Measurements from ENCODE around the gene ZNF2. TPM values are rescaled to one million over a fixed set of nuclear protein-coding genes. Genes with fewer than 3 reads are reported as not detected.
A peak's percentile ranks its signal among the peaks of the same experiment; 100 is the strongest.

ZNF2 gene
- total RNA-seq, 2 donors from 2014 or later: 2.9 to 4.1 TPM

- no peak for DNase-seq
- H3K27me3 Mint-ChIP-seq (ENCODE audit: insufficient read depth): no peaks in the 10 kb centered on the region
- Histone ChIP-seq H3K4me1 (ENCODE audit: control insufficient read depth, insufficient read depth, low read length) (no peaks in the 10 kb centered on the region), H3K36me3 (ENCODE audit: control insufficient read depth, insufficient read depth, low read length) (peaks cover 90% of the 10 kb centered on the region), H3K27me3 (ENCODE audit: control insufficient read depth, insufficient read depth, low read length, poor library complexity, severe bottlenecking) (no peaks in the 10 kb centered on the region), H3K9ac (ENCODE audit: extremely low read depth, low read length, poor library complexity, severe bottlenecking) (no peak overlapping the region), H3K27ac (ENCODE audit: low read depth, low read length) (no peak overlapping the region), H3K9me3 (ENCODE audit: control insufficient read depth, low read length) (peaks cover 100% of the 10 kb centered on the region), H3K4me3 (ENCODE audit: low read length) (peak overlapping the region; percentile 69)
- peaks cover 97% of the 10 kb centered on the region for H3K9me3 Mint-ChIP-seq
- no peaks in the 10 kb centered on the region for H3K4me1 Mint-ChIP-seq
- H3K4me3 Mint-ChIP-seq: no peak overlapping the region
- TF ChIP-seq CTCF (conservative IDR thresholded peaks at IDR 0.05): no peak
- H3K36me3 Mint-ChIP-seq (ENCODE audit: low read depth): peaks cover 97% of the 10 kb centered on the region
- no peak overlapping the region for H3K27ac Mint-ChIP-seq
- 91 to 97% methylated on average over 4 to 6 of the region's 6 CpGs for WGBS, 2 experiments (ENCODE audit: insufficient coverage in 1 of 2, insufficient read length in 1 of 2)
These were observed 16.1 kb upstream of the ZNF2 start for GRCh38 chr2:95149397-95149984.

- H3K9ac ChIP-seq (ENCODE audit: extremely low read depth, low read length, poor library complexity, severe bottlenecking): no peak overlapping the region
- Mint-ChIP-seq H3K27ac (no peak overlapping the region), H3K36me3 (ENCODE audit: low read depth) (peaks cover 47% of the 10 kb centered on the region), H3K27me3 (ENCODE audit: insufficient read depth) (peaks cover 4% of the 10 kb centered on the region), H3K4me1 (peaks cover 8% of the 10 kb centered on the region), H3K9me3 (peaks cover 9% of the 10 kb centered on the region), H3K4me3 (peak overlapping the region; percentile 75)
- H3K4me1 ChIP-seq (ENCODE audit: control insufficient read depth, insufficient read depth, low read length): no peaks in the 10 kb centered on the region
- 86 to 98% methylated on average over 7 to 10 of the region's 10 CpGs for WGBS, 2 experiments (ENCODE audit: insufficient coverage in 1 of 2, insufficient read length in 1 of 2)
- peaks cover 31% of the 10 kb centered on the region for H3K36me3 ChIP-seq (ENCODE audit: control insufficient read depth, insufficient read depth, low read length)
- peaks cover 36% of the 10 kb centered on the region for H3K9me3 ChIP-seq (ENCODE audit: control insufficient read depth, low read length)
- H3K27ac ChIP-seq (ENCODE audit: low read depth, low read length): no peak overlapping the region
- no peak for TF ChIP-seq CTCF (conservative IDR thresholded peaks at IDR 0.05)
- no peaks in the 10 kb centered on the region for H3K27me3 ChIP-seq (ENCODE audit: control insufficient read depth, insufficient read depth, low read length, poor library complexity, severe bottlenecking)
- DNase-seq: no peak
- H3K4me3 ChIP-seq (ENCODE audit: low read length): peak overlapping the region; percentile 85
These were observed 7.2 kb upstream of the ZNF2 start for GRCh38 chr2:95158441-95158840.

GRCh38 chr2:95158891-95159619 is 6.6 kb upstream of the ZNF2 start:
- Mint-ChIP-seq H3K9me3 (peaks cover 5% of the 10 kb centered on the region), H3K27me3 (ENCODE audit: insufficient read depth) (peaks cover 4% of the 10 kb centered on the region), H3K27ac (no peak overlapping the region), H3K36me3 (ENCODE audit: low read depth) (peaks cover 41% of the 10 kb centered on the region), H3K4me3 (peak overlapping the region; percentile 75), H3K4me1 (peaks cover 10% of the 10 kb centered on the region)
- TF ChIP-seq CTCF (conservative IDR thresholded peaks at IDR 0.05): no peak
- H3K9ac ChIP-seq (ENCODE audit: extremely low read depth, low read length, poor library complexity, severe bottlenecking): peak overlapping the region; percentile 40
- peak; percentile 81 for DNase-seq
- H3K9me3 ChIP-seq (ENCODE audit: control insufficient read depth, low read length): peaks cover 30% of the 10 kb centered on the region
- H3K36me3 ChIP-seq (ENCODE audit: control insufficient read depth, insufficient read depth, low read length): peaks cover 25% of the 10 kb centered on the region
- H3K27me3 ChIP-seq (ENCODE audit: control insufficient read depth, insufficient read depth, low read length, poor library complexity, severe bottlenecking): no peaks in the 10 kb centered on the region
- H3K27ac ChIP-seq (ENCODE audit: low read depth, low read length): no peak overlapping the region
- peak overlapping the region; percentile 85 for H3K4me3 ChIP-seq (ENCODE audit: low read length)
- no peaks in the 10 kb centered on the region for H3K4me1 ChIP-seq (ENCODE audit: control insufficient read depth, insufficient read depth, low read length)
- WGBS, 2 experiments (ENCODE audit: insufficient coverage in 1 of 2, insufficient read length in 1 of 2): 7 to 17% methylated on average over 14 to 58 of the region's 58 CpGs
